ENCODE measurements around the gene PSMD1.

Gene PSMD1

GRCh38 chr2:231210782-231211181, 154.1 kb downstream of the PSMD1 start:
- no peak for DNase-seq (ENCODE audit: low read depth)

GRCh38 chr2:231211486-231211885, 154.8 kb downstream of the PSMD1 start:
- DNase-seq (ENCODE audit: low read depth): no peak

- no peak for DNase-seq (ENCODE audit: low read depth)
These were observed 155.7 kb downstream of the PSMD1 start for GRCh38 chr2:231212329-231212845.

- DNase-seq (ENCODE audit: low read depth): no peak
These were observed 157.4 kb downstream of the PSMD1 start for GRCh38 chr2:231213931-231214642.

GRCh38 chr2:231218366-231218765, 161.7 kb downstream of the PSMD1 start:
- DNase-seq (ENCODE audit: low read depth): no peak

GRCh38 chr2:231219289-231219688, 162.6 kb downstream of the PSMD1 start:
- no peak for DNase-seq (ENCODE audit: low read depth)

GRCh38 chr2:231221761-231222160, 165.1 kb downstream of the PSMD1 start:
- DNase-seq (ENCODE audit: low read depth): no peak
